Measurements from ENCODE around the gene SFXN4.
"Not testable (repeated sequence)": the region's sequence is repeated elsewhere in the genome, so short reads cannot be mapped to it uniquely, and the experiment has no call there.

DNA sequence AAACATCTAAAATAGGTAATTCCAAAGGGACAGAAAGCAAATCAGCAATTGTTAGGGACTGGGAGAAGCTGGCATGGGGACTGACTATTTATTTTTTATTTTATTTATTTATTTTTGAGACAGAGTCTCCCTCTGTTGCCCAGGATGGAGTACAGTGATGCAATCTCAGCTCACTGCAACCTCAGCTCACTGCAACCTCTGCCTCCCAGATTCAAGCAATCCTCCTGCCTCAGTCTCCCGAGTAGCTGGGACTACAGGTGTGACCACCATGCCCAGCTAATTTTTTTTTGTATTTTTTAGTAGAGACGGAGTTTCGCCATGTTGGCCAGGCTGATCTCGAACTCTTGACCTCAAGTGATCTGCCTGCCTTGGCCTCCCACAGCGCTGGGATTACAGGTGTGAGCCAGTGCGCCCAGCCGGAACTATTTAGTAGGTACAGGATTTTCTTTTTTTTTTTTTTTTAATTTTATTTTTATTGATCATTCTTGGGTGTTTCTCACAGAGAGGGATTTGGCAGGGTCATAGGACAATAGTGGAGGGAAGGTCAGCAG lies 15.4 kb upstream of the SFXN4 start:
- TF ChIP-seq, protein P1, sequence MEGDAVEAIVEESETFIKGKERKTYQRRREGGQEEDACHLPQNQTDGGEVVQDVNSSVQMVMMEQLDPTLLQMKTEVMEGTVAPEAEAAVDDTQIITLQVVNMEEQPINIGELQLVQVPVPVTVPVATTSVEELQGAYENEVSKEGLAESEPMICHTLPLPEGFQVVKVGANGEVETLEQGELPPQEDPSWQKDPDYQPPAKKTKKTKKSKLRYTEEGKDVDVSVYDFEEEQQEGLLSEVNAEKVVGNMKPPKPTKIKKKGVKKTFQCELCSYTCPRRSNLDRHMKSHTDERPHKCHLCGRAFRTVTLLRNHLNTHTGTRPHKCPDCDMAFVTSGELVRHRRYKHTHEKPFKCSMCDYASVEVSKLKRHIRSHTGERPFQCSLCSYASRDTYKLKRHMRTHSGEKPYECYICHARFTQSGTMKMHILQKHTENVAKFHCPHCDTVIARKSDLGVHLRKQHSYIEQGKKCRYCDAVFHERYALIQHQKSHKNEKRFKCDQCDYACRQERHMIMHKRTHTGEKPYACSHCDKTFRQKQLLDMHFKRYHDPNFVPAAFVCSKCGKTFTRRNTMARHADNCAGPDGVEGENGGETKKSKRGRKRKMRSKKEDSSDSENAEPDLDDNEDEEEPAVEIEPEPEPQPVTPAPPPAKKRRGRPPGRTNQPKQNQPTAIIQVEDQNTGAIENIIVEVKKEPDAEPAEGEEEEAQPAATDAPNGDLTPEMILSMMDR (IDR thresholded peaks at IDR 0.05): not testable (repeated sequence)
- TF ChIP-seq POLR2A (IDR thresholded peaks at IDR 0.05): not testable (repeated sequence)

All from body of pancreas (tissue), 4 donors.